HG02981 (cell line): Measurements from ENCODE around the gene IL2.

Experiments
- ATAC-seq: cut with Tn5 transposase; IDR thresholded peaks from one replicate; pipeline ENCODE4 v1.9.1; 2021; ENCODE audit warnings: mild to moderate bottlenecking, moderate library complexity; ENCODE audit not compliant: unreplicated experiment

The IL2 gene

GRCh38 chr4:122456231-122457116 is at the start of gene IL2:
Gene IL2, minus strand, starts transcription at chr4:122456725. Its CDS starts 285 bp downstream, at chr4:122456440.
- ATAC-seq = no peak

GRCh38 chr4:122503214-122503613 is 46.7 kb upstream of the IL2 start:
- ATAC-seq = no peak

- no peak for ATAC-seq
Measured at GRCh38 chr4:122500852-122501501, 44.5 kb upstream of the IL2 start.

GRCh38 chr4:122489061-122489460 is 32.5 kb upstream of the IL2 start:
- ATAC-seq = no peak

- no peak for ATAC-seq
Measured at GRCh38 chr4:122483481-122483880, 27.0 kb upstream of the IL2 start.

GRCh38 chr4:122481766-122482405 is 25.4 kb upstream of the IL2 start:
- no peak for ATAC-seq

GRCh38 chr4:122480655-122481487 is 24.3 kb upstream of the IL2 start:
- no peak for ATAC-seq

GRCh38 chr4:122479935-122480416 is 23.5 kb upstream of the IL2 start:
- ATAC-seq = no peak

GRCh38 chr4:122476745-122477144 is 20.2 kb upstream of the IL2 start:
- no peak for ATAC-seq

GRCh38 chr4:122476126-122476525 is 19.6 kb upstream of the IL2 start:
- no peak for ATAC-seq

GRCh38 chr4:122475233-122475632 is 18.7 kb upstream of the IL2 start:
- no peak for ATAC-seq

GRCh38 chr4:122469457-122469856 is 12.9 kb upstream of the IL2 start:
- no peak for ATAC-seq

GRCh38 chr4:122458625-122459024 is 2.1 kb upstream of the IL2 start:
- ATAC-seq = peak; percentile 85

GRCh38 chr4:122453384-122453995 is 3.0 kb downstream of the IL2 start:
- no peak for ATAC-seq

GRCh38 chr4:122450847-122451246 is 5.7 kb downstream of the IL2 start:
- no peak for ATAC-seq

GRCh38 chr4:122434285-122434684 is 22.2 kb downstream of the IL2 start:
- ATAC-seq = no peak

GRCh38 chr4:122431351-122431750 is 25.2 kb downstream of the IL2 start:
- no peak for ATAC-seq

GRCh38 chr4:122423246-122423645 is 33.3 kb downstream of the IL2 start:
- no peak for ATAC-seq

- ATAC-seq = no peak
Measured at GRCh38 chr4:122412547-122412946, 44.0 kb downstream of the IL2 start.

GRCh38 chr4:122403861-122404260 is 52.7 kb downstream of the IL2 start:
- no peak for ATAC-seq
